LNCaP clone FGC (cell line): ENCODE measurements around the gene CACNA1G.

Experiments
- DNase-seq: peaks from one replicate; pipeline ENCODE4 v3.0.0-alpha.2; 2011; ENCODE audit warnings: low read depth
- H3K4me3 ChIP-seq: 2 replicates; pipeline ENCODE4 v1.5.1; 2011; ENCODE audit warnings: mild to moderate bottlenecking, low read depth, low read length, control low read depth
- CTCF ChIP-seq: IDR thresholded peaks from 2 replicates; pipeline ENCODE4 v1.5.1; 2012; ENCODE audit warnings: mild to moderate bottlenecking; ENCODE audit not compliant: control insufficient read depth, insufficient read depth; ENCODE audit errors: extremely low read depth

CACNA1G gene

GRCh38 chr17:50621574-50622031 is 61.1 kb downstream of the CACNA1G start:
- no peak for DNase-seq
- no peak for TF ChIP-seq CTCF
- no peak overlapping the region for H3K4me3 ChIP-seq

- no peak for TF ChIP-seq CTCF
- DNase-seq, result no peak
These were observed 63.9 kb downstream of the CACNA1G start for GRCh38 chr17:50624321-50624934.

DNA sequence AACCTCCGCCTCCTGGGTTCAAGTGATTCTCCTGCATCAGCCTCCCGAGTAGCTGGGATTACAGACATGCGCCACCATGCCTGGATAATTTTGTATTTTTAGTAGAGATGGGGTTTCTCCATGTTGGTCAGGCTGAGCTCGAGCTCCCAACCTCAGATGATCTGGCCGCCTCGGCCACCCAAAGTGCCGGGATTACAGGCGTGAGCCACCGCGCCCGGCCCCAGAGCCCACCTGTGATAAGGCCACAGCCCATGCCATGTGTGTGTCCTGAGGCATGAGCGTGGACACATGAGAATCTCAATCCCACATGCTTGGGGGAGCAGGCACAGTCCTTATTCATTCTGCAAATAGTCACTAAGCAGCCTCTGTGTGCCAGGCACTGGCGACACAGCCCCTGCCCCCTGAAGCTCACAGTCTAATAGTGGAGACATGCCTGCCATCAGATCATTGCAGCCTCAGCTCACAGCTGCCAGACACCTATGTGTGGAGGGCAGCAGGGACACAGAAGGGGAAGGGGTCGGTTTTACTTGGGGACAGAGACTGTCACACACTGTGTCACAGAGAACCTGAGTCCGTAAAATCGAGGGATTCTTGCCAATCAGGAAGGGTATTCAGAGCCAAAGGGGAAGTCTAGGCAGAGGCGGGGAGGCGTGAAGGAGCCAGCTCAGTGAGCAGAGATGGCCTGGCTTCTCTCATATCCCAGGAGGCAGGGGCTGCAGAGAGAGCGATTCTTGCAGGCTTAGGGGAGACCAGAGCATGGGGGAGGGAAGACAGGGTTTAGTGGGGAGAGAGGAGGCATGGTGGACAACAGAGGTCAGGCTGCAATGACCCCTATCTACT is 64.7 kb downstream of the CACNA1G start:
- no peak overlapping the region for H3K4me3 ChIP-seq
- no peak for TF ChIP-seq CTCF
- DNase-seq, result no peak

More at GRCh38 chr17:50624321-50624934, 63.9 kb downstream of the CACNA1G start:
- no peak overlapping the region for H3K4me3 ChIP-seq

- H3K4me3 ChIP-seq, result no peak overlapping the region
- DNase-seq, result peak; percentile 40
- TF ChIP-seq CTCF, result peak; percentile 76
These were observed 65.6 kb downstream of the CACNA1G start for GRCh38 chr17:50626037-50626574.

DNA sequence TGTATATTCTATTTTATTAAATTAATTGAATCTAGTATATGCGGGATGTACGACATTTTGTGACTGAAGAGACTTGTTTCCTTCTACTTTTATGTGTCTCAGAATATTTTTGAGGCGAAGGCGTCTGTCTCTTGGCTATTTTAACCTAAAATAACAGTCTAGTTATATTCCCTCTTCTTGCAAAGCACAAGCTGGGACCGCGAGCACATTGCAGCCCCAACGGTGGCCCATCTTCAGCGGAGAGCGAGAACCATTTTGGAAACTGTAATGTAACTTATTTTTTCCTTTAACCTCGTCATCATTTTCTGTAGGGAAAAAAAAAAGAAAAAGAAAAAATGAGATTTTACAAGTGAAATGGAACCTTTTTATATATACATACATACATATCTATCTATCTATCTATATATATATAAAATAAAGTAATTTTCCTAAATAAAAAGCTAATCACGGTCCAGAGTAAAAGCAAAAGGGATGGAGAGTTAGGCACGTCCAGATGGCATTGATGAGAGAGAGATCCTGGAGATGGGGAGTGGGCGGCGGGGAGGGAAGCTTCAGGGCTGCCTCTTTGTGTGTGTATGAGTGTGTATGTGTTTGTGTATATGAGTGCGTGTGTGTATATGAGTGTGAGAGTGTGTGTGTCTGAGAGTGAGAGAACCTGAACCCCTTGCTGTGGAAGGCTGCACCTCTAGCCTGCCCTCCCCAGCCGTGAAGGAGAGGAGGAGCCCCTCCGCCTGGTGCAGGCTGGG is 66.7 kb downstream of the CACNA1G start:
- H3K4me3 ChIP-seq, result no peak overlapping the region
- DNase-seq, result no peak
- TF ChIP-seq CTCF, result no peak

DNA sequence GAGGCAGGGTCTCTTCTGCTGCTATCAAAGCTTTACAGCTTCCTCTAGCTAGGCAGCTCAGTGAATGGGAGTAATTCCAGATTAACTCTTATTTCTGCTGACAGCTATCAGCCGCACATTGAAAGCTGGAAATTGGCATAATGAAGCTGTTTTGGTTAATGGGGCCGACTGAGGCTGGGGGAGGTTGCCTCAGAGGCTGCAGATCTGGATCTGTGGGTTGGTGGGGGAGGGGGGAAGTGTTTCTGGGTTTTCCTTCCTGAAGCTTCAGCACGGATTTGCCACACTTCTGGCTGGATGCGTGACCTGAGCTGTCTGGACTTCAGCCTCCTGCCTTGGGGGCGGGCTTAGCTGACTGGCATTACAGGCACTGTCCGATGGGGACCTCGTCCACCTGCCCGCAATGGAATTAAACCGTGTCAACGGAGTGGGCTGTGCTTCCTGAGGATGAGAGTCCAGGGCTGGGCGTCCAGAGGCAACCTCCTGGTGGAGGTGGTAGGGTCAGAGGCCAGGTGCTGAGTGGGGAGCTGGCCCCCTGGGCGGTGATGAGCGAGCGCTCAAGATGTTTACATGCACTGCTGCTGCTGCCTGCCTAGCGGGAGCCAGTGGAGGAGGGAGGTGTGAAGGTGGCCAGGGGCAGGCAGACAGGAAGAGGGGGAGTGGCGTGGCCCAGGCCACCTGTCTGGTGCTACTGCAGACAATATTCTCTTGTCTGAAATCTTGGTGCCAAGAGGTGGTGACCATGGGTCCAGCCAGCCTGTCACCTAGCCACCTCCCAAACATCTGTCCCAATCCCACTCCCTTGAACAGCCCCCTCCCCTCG is 67.5 kb downstream of the CACNA1G start:
- no peak for TF ChIP-seq CTCF
- no peak for DNase-seq
- H3K4me3 ChIP-seq, result no peak overlapping the region
